H1 (cell line): ENCODE results near the gene AGT. TPM values are rescaled to one million over a fixed set of nuclear protein-coding genes. Genes with fewer than 3 reads are reported as not detected.

Experiments used
- CTCF ChIA-PET: fragments of 300-600 bp; sonication (Branson Sonifier 250); formaldehyde crosslinking; loops from one replicate; lab custom pipeline; 2021; ENCODE audit not compliant: partially characterized antibody; lab: Charles Lee
- POLR2A ChIA-PET: fragments of 300-600 bp; sonication (Branson Sonifier 250); formaldehyde crosslinking; loops from one replicate; lab custom pipeline; 2021; ENCODE audit warnings: inconsistent platforms; ENCODE audit not compliant: partially characterized antibody; lab: Charles Lee
- DNase-seq, 2 experiments: peaks; one replicate each; pipeline versions ENCODE4 v3.0.0 to v3.0.0-alpha.2; 2010 to 2022; ENCODE audit warnings: low spot score in 2 of 2, low read depth in 1 of 2, mixed read lengths in 1 of 2
- FAIRE-seq: peaks from 2 replicates; lab custom pipeline; 2011; peaks lifted over from hg19 to GRCh38; lab: Jason Lieb, UNC
- H2AFZ ChIP-seq: 2 replicates; pipeline ENCODE4 v1.8.1; 2012; ENCODE audit warnings: low read length, inconsistent platforms
- H2AK5ac ChIP-seq: 2 replicates; pipeline ENCODE4 v1.6.1; 2013; ENCODE audit warnings: low read depth, low read length
- H2BK120ac ChIP-seq: replicated peaks from 2 replicates; pipeline ENCODE3; 2013; ENCODE audit warnings: low read depth, low read length, inconsistent platforms
- H2BK12ac ChIP-seq: 2 replicates; pipeline ENCODE4 v1.6.1; 2013; ENCODE audit warnings: low read depth, low read length
- H2BK15ac ChIP-seq: 2 replicates; pipeline ENCODE4 v1.6.1; 2013; ENCODE audit warnings: low read length
- H2BK20ac ChIP-seq: 2 replicates; pipeline ENCODE4 v1.6.1; 2013; ENCODE audit warnings: low read length
- H2BK5ac ChIP-seq: 2 replicates; pipeline ENCODE4 v1.6.1; 2013; ENCODE audit warnings: low read depth, low read length
- H3K14ac ChIP-seq: 2 replicates; pipeline ENCODE4 v1.6.1; 2013; ENCODE audit warnings: inconsistent platforms; ENCODE audit not compliant: insufficient read length
- H3K18ac ChIP-seq: 2 replicates; pipeline ENCODE4 v1.6.1; 2013; ENCODE audit warnings: low read length; ENCODE audit errors: extremely low read depth
- H3K23ac ChIP-seq: 2 replicates; pipeline ENCODE4 v1.6.1; 2013; ENCODE audit warnings: inconsistent platforms; ENCODE audit not compliant: insufficient read length
- H3K23me2 ChIP-seq: 2 replicates; pipeline ENCODE4 v1.6.1; 2013; ENCODE audit warnings: low read depth, low read length
- H3K27ac ChIP-seq: 2 replicates; pipeline ENCODE4 v1.6.1; 2011; ENCODE audit warnings: low read depth, low read length, inconsistent platforms
- H3K27me3 ChIP-seq, 4 experiments: replicated peaks in 1 of 4; 1 replicate in 1 of 4; 2 replicates in 3 of 4; pipeline versions ENCODE4 v1.6.1 to v1.8.1; 2011 to 2013; ENCODE audit warnings: low read length in 3 of 4, mild to moderate bottlenecking in 3 of 4, inconsistent platforms in 2 of 4, mixed read lengths in 2 of 4, moderate library complexity in 1 of 4; ENCODE audit not compliant: control insufficient read depth in 3 of 4, insufficient read depth in 3 of 4; ENCODE audit errors: extremely low read depth in 1 of 4
- H3K36me3 ChIP-seq, 4 experiments: 2 replicates each; pipeline versions ENCODE4 v1.6.1 to v1.8.1; 2011 to 2013; ENCODE audit warnings: mild to moderate bottlenecking in 4 of 4, low read length in 3 of 4, moderate library complexity in 2 of 4, control low read depth in 1 of 4, inconsistent platforms in 1 of 4; ENCODE audit not compliant: insufficient read depth in 4 of 4, control insufficient read depth in 2 of 4
- H3K4ac ChIP-seq: replicated peaks from 2 replicates; pipeline ENCODE3; 2013; ENCODE audit warnings: low read length, low read depth, mixed read lengths, inconsistent platforms; ENCODE audit not compliant: insufficient read length
- H3K4me1 ChIP-seq, 4 experiments: replicated peaks in 1 of 4; 1 replicate in 1 of 4; 2 replicates in 3 of 4; pipeline versions ENCODE4 v1.6.1 to v1.8.1; 2011 to 2013; ENCODE audit warnings: low read length in 3 of 4, inconsistent platforms in 2 of 4, mixed read lengths in 1 of 4; ENCODE audit not compliant: insufficient read depth in 4 of 4, control insufficient read depth in 3 of 4
- H3K4me2 ChIP-seq, 2 experiments: 2 replicates each; pipeline versions ENCODE4 v1.6.1 to v1.8.1; 2011 to 2013; ENCODE audit warnings: low read depth in 2 of 2, low read length in 2 of 2, control low read depth in 1 of 2, inconsistent platforms in 1 of 2, mild to moderate bottlenecking in 1 of 2; ENCODE audit not compliant: insufficient read depth in 1 of 2
- H3K4me3 ChIP-seq, 4 experiments: fragments of 200-600, 300-600 bp in 1 of 4; sonication (generic), shearing (Covaris generic), sonication (Bioruptor Twin) in 1 of 4; 2 replicates each; pipeline versions ENCODE4 v1.5.1 to v1.8.1; 2011 to 2016; ENCODE audit warnings: low read length in 4 of 4, low read depth in 3 of 4, control low read depth in 2 of 4, inconsistent platforms in 2 of 4, mild to moderate bottlenecking in 2 of 4, mixed read lengths in 1 of 4, moderate library complexity in 1 of 4; ENCODE audit not compliant: insufficient read depth in 2 of 4; ENCODE audit errors: extremely low read depth in 1 of 4
- H3K56ac ChIP-seq: replicated peaks from 2 replicates; pipeline ENCODE3; 2013; ENCODE audit warnings: low read depth, mild to moderate bottlenecking, mixed read lengths, low read length, inconsistent platforms; ENCODE audit not compliant: insufficient read length
- H3K79me1 ChIP-seq: 2 replicates; pipeline ENCODE4 v1.6.1; 2013; ENCODE audit warnings: low read depth, low read length, control low read depth
- H3K79me2 ChIP-seq, 2 experiments: 2 replicates each; pipeline versions ENCODE4 v1.6.1 to v1.8.1; 2012 to 2013; ENCODE audit warnings: low read length in 2 of 2, mild to moderate bottlenecking in 2 of 2, inconsistent platforms in 1 of 2; ENCODE audit not compliant: insufficient read depth in 2 of 2, control insufficient read depth in 1 of 2
- H3K9ac ChIP-seq, 4 experiments: replicated peaks in 1 of 4; 1 replicate in 1 of 4; 2 replicates in 3 of 4; pipeline versions ENCODE4 v1.6.1 to v1.8.1; 2011 to 2013; ENCODE audit warnings: low read depth in 3 of 4, low read length in 3 of 4, control low read depth in 2 of 4, mild to moderate bottlenecking in 2 of 4, moderate library complexity in 2 of 4, inconsistent platforms in 1 of 4; ENCODE audit errors: extremely low read depth in 1 of 4
- H3K9me3 ChIP-seq, 2 experiments: 2 replicates each; pipeline versions ENCODE4 v1.6.1 to v1.8.1; 2012 to 2013; ENCODE audit warnings: mild to moderate bottlenecking in 2 of 2, moderate library complexity in 2 of 2, control low read depth in 1 of 2, inconsistent platforms in 1 of 2, low read depth in 1 of 2, low read length in 1 of 2, mixed read lengths in 1 of 2; ENCODE audit not compliant: insufficient read depth in 2 of 2
- H4K20me1 ChIP-seq, 2 experiments: replicated peaks in 1 of 2; 2 replicates each; pipeline versions ENCODE3 to v1.8.1; 2011 to 2013; ENCODE audit warnings: inconsistent platforms in 2 of 2, low read length in 2 of 2, mild to moderate bottlenecking in 1 of 2; ENCODE audit not compliant: insufficient read depth in 2 of 2, control insufficient read depth in 1 of 2
- H4K5ac ChIP-seq: 2 replicates; pipeline ENCODE4 v1.6.1; 2013; ENCODE audit warnings: low read length, low read depth, mixed read lengths, inconsistent platforms; ENCODE audit not compliant: insufficient read length
- H4K8ac ChIP-seq: 2 replicates; pipeline ENCODE4 v1.8.0; 2013; ENCODE audit warnings: mild to moderate bottlenecking, moderate library complexity, low read length, inconsistent platforms; ENCODE audit not compliant: insufficient read depth; ENCODE audit errors: extremely low read depth
- H4K91ac ChIP-seq: replicated peaks from 2 replicates; pipeline ENCODE3; 2013; ENCODE audit warnings: low read length, mixed read lengths, inconsistent platforms; ENCODE audit not compliant: insufficient read length
- WGBS, 2 experiments: shearing (Covaris generic) in 1 of 2; methylation state at CpG; one replicate each; pipeline versions ENCODE4 v1.1.6 to v1.1.7; 2013 to 2015; ENCODE audit warnings: low lambda C conversion rate in 2 of 2, mixed read lengths in 2 of 2, inconsistent platforms in 1 of 2, low coverage in 1 of 2, missing lambda C conversion rate in 1 of 2; ENCODE audit not compliant: insufficient replicate concordance in 2 of 2, insufficient coverage in 1 of 2, insufficient read length in 1 of 2; ENCODE audit errors: extremely low coverage in 1 of 2, missing lambda C conversion rate in 1 of 2; 5-methylcytosine and 5-hydroxymethylcytosine counted together
- polyA plus RNA-seq, 7 experiments: library from polyadenylated mRNA; depleted of rRNA in 3 of 7; stranded (reverse) in 5 of 7; unstranded in 2 of 7; fragments of >200 nt in 5 of 7; fragments of 200-250 nt in 2 of 7; gene quantifications; 1 replicate in 5 of 7; 2 replicates in 1 of 7; 4 replicates in 1 of 7; pipeline versions ENCODE4 v1.2.1 to v1.2.3, GENCODE V29; 2011 to 2013; ENCODE audit warnings: missing spikeins in 2 of 7, mixed read lengths in 2 of 7
- total RNA-seq: library from RNA; stranded (reverse); fragmentation: NEBNext Ultra II Directional; extraction: Animal tissue kit (Norgen Biotek cat#: 25700); gene quantifications from 2 replicates; pipeline ENCODE4 v1.2.1, GENCODE V29; 2021
- TF ChIP-seq, protein P1 (sequence below): IDR thresholded peaks from 2 replicates; pipeline ENCODE4 v1.6.1; 2011; ENCODE audit warnings: low read depth, mild to moderate bottlenecking, low read length; ENCODE audit not compliant: insufficient read depth
- TF ChIP-seq, protein P2 (sequence below): IDR thresholded peaks from 2 replicates; pipeline ENCODE4 v1.6.1; 2011; ENCODE audit warnings: low read length, improper control_type of control experiment

Gene AGT
- total and polyA plus RNA-seq, 2 of the 8 experiments (the other 6 are each of a cell fraction or from before 2014, with no cell fraction given) = 0.20 TPM; not detected in 1

DNA sequence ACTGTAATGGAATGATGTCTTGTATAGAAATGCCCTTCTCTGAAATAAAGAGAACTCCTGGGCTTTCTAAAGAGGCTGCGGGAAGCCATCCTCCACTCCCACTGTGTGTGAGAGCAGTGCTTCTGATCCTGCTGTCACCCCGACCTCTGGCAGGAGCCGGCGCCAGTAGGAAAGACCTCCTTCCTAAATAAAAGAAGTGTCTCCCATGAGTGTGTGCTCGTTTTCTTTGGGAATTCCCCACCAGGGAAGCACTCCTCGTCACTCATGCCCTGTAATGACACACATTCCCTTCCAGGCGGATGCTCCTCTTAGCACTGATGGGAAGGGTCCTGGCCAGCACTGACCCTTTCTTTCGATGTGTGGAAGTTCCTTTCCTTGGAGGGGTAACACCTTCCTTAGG lies 20.1 kb downstream of the AGT start:
- Histone ChIP-seq H4K8ac (no peak overlapping the region), H3K4me1 (peaks cover 0 to 8% (median 1%) of the 10 kb centered on the region in 4 experiments; a peak in 1 of 7 replicates), H3K14ac (no peak overlapping the region), H3K56ac (no peak overlapping the region), H2BK12ac (no peak overlapping the region), H4K5ac (no peak overlapping the region), H3K27ac (no peak overlapping the region), H4K20me1 (no peaks in the 10 kb centered on the region), H2BK120ac (no peak overlapping the region), H2BK15ac (no peak overlapping the region), H3K4ac (no peak overlapping the region), H3K9me3 (no peaks in the 10 kb centered on the region), H3K23ac (no peak overlapping the region), H3K18ac (no peak overlapping the region), H3K9ac (no peak overlapping the region), H3K4me3 (no peak overlapping the region), H3K36me3 (peaks cover 9 to 44% (median 24%) of the 10 kb centered on the region in 4 experiments; a peak in 7 of 8 replicates), H3K23me2 (no peaks in the 10 kb centered on the region), H2BK20ac (no peak overlapping the region), H3K4me2 (no peak overlapping the region), H4K91ac (no peak overlapping the region), H3K27me3 (no peaks in the 10 kb centered on the region), H2AFZ (no peak overlapping the region), H3K79me1 (no peaks in the 10 kb centered on the region), H2BK5ac (no peak overlapping the region), H3K79me2 (no peaks in the 10 kb centered on the region), H2AK5ac (no peak overlapping the region)
- POLR2A ChIA-PET = no interaction called here
- FAIRE-seq = no peak
- TF ChIP-seq, protein P1, sequence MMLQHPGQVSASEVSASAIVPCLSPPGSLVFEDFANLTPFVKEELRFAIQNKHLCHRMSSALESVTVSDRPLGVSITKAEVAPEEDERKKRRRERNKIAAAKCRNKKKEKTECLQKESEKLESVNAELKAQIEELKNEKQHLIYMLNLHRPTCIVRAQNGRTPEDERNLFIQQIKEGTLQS = no peak
- TF ChIP-seq, protein P2, sequence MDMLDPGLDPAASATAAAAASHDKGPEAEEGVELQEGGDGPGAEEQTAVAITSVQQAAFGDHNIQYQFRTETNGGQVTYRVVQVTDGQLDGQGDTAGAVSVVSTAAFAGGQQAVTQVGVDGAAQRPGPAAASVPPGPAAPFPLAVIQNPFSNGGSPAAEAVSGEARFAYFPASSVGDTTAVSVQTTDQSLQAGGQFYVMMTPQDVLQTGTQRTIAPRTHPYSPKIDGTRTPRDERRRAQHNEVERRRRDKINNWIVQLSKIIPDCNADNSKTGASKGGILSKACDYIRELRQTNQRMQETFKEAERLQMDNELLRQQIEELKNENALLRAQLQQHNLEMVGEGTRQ = no peak
- CTCF ChIA-PET = interaction anchor here (1.1 to 1.3 kb wide), 2 partner anchors 29 to 51 kb away, joined by 3 read pairs; no protein-coding TSS in a partner anchor
- no peak for DNase-seq
- 92% methylated on average over 8 of the region's 8 CpGs; no CpG with 5 or more reads in 1 of the 2 experiments for WGBS, 2 experiments
